ENCODE results near the gene DGCR6L.
"Not testable (repeated sequence)": the region's sequence is repeated elsewhere in the genome, so short reads cannot be mapped to it uniquely, and the experiment has no call there.

DNA sequence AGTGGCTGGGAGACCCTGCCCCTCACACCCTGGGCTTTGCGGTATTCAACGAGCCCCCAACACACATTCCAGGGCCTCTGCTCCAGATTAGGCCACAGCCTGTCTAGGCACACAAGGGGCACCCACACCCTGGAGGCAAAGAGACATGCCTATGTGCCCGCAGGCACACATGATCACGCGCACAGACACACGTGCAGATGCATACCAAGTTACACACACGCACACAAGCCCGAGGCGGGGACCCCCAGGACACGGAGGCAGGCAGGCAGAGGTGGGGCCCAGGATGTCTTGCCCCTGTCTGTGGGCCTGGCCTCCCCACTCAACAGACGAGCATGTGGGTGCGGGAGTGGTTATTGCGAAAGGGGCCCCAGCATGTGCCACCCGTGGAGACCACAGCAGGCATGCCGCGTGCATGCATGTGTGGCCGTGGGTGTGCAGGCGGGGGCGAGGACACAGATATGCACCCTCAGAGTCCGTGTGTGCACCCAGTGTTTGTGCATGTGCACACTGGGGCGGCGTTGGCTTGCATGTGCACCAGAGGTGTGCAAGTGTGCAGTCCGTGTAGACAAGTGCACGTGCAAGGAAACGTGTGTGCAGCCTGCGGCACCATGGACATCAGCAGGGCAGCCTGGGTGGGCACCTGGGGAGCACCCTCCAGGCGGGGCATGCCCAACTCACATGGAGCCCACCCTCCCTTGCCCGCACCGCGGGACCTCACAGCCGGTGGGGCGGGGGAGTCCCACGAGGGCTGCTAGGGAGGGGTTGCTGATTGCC, 53.0 kb downstream of the DGCR6L start:
- TF ChIP-seq POLR2A, POLR2AphosphoS5 (IDR thresholded peaks at IDR 0.05; ENCODE audit: low read depth, low read length): not testable (repeated sequence)
